Body of pancreas (tissue), 4 donors: ENCODE results near the gene MARCHF4. TPM values are rescaled to one million over a fixed set of nuclear protein-coding genes. Genes with fewer than 3 reads are reported as not detected.

Source experiments
- ATAC-seq: fragments of 150-250 bp; one replicate; pipeline ENCODE4 v1.9.1; 2016
- DNase-seq, 4 donors: peaks; one replicate each; pipeline ENCODE4 v3.0.0-alpha.2; 2019
- H3K27ac ChIP-seq, 4 donors: fragments of 200-600 bp; sonication (generic); 1 replicate in 3 of 4; 2 replicates in 1 of 4; pipeline versions ENCODE4 v1.5.1 to v1.6.1; 2016 to 2019; ENCODE audit warnings: mild to moderate bottlenecking in 1 of 4, mixed read lengths in 1 of 4, moderate library complexity in 1 of 4
- H3K27me3 ChIP-seq, 2 donors: fragments of 200-600 bp; sonication (generic); one replicate each; pipeline ENCODE4 v1.6.0; 2016; ENCODE audit warnings: mild to moderate bottlenecking in 1 of 2
- H3K36me3 ChIP-seq, 2 donors: fragments of 200-600 bp; sonication (generic); replicated peaks in 1 of 2; 2 replicates each; pipeline ENCODE4 v1.5.1; 2016; ENCODE audit warnings: low read depth in 2 of 2; ENCODE audit not compliant: insufficient read depth in 1 of 2
- H3K4me1 ChIP-seq: fragments of 200-600 bp; sonication (generic); one replicate; pipeline ENCODE4 v1.6.0; 2016
- H3K4me3 ChIP-seq, 2 donors: fragments of 200-600 bp; sonication (generic); 1 replicate in 1 of 2; 2 replicates in 1 of 2; pipeline ENCODE4 v1.5.1; 2016 to 2019
- H3K9me3 ChIP-seq, 3 donors: fragments of 200-600 bp; sonication (generic); 1 replicate in 2 of 3; 2 replicates in 1 of 3; pipeline ENCODE4 v1.5.1; 2016
- CTCF ChIP-seq, 7 experiments: fragments of 450-650 bp in 4 of 7; fragments of 200-600 bp in 3 of 7; sonication (generic) in 3 of 7; IDR thresholded peaks; one replicate each; pipeline ENCODE4 v1.5.1; 2016 to 2019; ENCODE audit warnings: antibody characterized with exemption in 7 of 7
- POLR2A ChIP-seq, 3 donors: fragments of 450-650 bp; IDR thresholded peaks; one replicate each; pipeline ENCODE4 v1.6.1; 2016; ENCODE audit warnings: antibody characterized with exemption in 3 of 3, mild to moderate bottlenecking in 2 of 3
- WGBS, 2 donors: methylation state at CpG; one replicate each; pipeline ENCODE4 v1.1.5; 2017; 5-methylcytosine and 5-hydroxymethylcytosine counted together
- intact Hi-C: fragments of 100-400 bp; cut with DNase I; formaldehyde crosslinking; loops from one replicate; pipeline ENCODE4 v1.15.1; 2023
- total RNA-seq, 2 donors: library from RNA; depleted of rRNA; stranded (reverse); fragments of >200 nt; gene quantifications; one replicate each; pipeline ENCODE4 v1.1.0, GENCODE V29; 2016

Gene MARCHF4
- total RNA-seq, 2 donors from 2014 or later = 0.52 to 2.6 TPM

GRCh38 chr2:216410550-216410949 lies 38.3 kb upstream of the MARCHF4 start:
- 86 to 87% methylated on average over 7 of the region's 7 CpGs for WGBS, 2 donors
- H3K9me3 ChIP-seq = no peaks in the 10 kb centered on the region
- intact Hi-C loops = no loop called here

GRCh38 chr2:216408426-216409290 lies 36.4 kb upstream of the MARCHF4 start:
- TF ChIP-seq CTCF (IDR thresholded peaks at IDR 0.05) (no peak), POLR2A (IDR thresholded peaks at IDR 0.05) (no peak)
- WGBS, 2 donors = 53 to 59% methylated on average over 11 of the region's 11 CpGs
- intact Hi-C loops = no loop called here
- H3K4me3 ChIP-seq = no peak overlapping the region
- DNase-seq = no peak
- no peak for ATAC-seq
- peaks cover 11% of the 10 kb centered on the region for H3K4me1 ChIP-seq
- no peaks in the 10 kb centered on the region for H3K27me3 ChIP-seq
- no peaks in the 10 kb centered on the region for H3K36me3 ChIP-seq
- no peaks in the 10 kb centered on the region for H3K9me3 ChIP-seq
- H3K27ac ChIP-seq = no peak overlapping the region

More at GRCh38 chr2:216410550-216410949, 38.3 kb upstream of the MARCHF4 start:
- peaks cover 14% of the 10 kb centered on the region for H3K4me1 ChIP-seq
- H3K36me3 ChIP-seq = no peaks in the 10 kb centered on the region
- H3K27me3 ChIP-seq = no peaks in the 10 kb centered on the region
- H3K27ac ChIP-seq = no peak overlapping the region
- no peak for TF ChIP-seq CTCF (IDR thresholded peaks at IDR 0.05)
- TF ChIP-seq POLR2A (IDR thresholded peaks at IDR 0.05) = no peak
- H3K4me3 ChIP-seq = no peak overlapping the region
- DNase-seq = no peak
- no peak for ATAC-seq

GRCh38 chr2:216406826-216407225 lies 34.5 kb upstream of the MARCHF4 start:
- H3K4me3 ChIP-seq = no peak overlapping the region
- H3K27ac ChIP-seq = no peak overlapping the region
- no peaks in the 10 kb centered on the region for H3K36me3 ChIP-seq
- ATAC-seq (no peak), DNase-seq (no peak)
- WGBS, 2 donors = 50 to 59% methylated on average over 3 of the region's 3 CpGs
- intact Hi-C loops = no loop called here
- no peak for TF ChIP-seq CTCF (IDR thresholded peaks at IDR 0.05)
- no peak for TF ChIP-seq POLR2A (IDR thresholded peaks at IDR 0.05)
- peaks cover under 1% of the 10 kb centered on the region for H3K4me1 ChIP-seq
- H3K27me3 ChIP-seq = no peaks in the 10 kb centered on the region
- H3K9me3 ChIP-seq = no peaks in the 10 kb centered on the region

GRCh38 chr2:216405588-216405987 lies 33.3 kb upstream of the MARCHF4 start:
- Histone ChIP-seq H3K27ac (no peak overlapping the region), H3K9me3 (no peaks in the 10 kb centered on the region), H3K27me3 (no peaks in the 10 kb centered on the region), H3K36me3 (no peaks in the 10 kb centered on the region), H3K4me3 (no peak overlapping the region), H3K4me1 (no peaks in the 10 kb centered on the region)
- 66 to 70% methylated on average over 7 of the region's 7 CpGs for WGBS, 2 donors
- no peak for DNase-seq
- no peak for ATAC-seq
- TF ChIP-seq POLR2A (IDR thresholded peaks at IDR 0.05) = no peak
- no peak for TF ChIP-seq CTCF (IDR thresholded peaks at IDR 0.05)
- intact Hi-C loops = no loop called here
